H1 (cell line): Measurements from ENCODE around the gene GRK3. TPM values are rescaled to one million over a fixed set of nuclear protein-coding genes. Genes with fewer than 3 reads are reported as not detected.

ENCODE experiments used
- CTCF ChIA-PET: fragments of 300-600 bp; sonication (Branson Sonifier 250); formaldehyde crosslinking; loops from one replicate; lab custom pipeline; 2021; ENCODE audit not compliant: partially characterized antibody; lab: Charles Lee
- POLR2A ChIA-PET: fragments of 300-600 bp; sonication (Branson Sonifier 250); formaldehyde crosslinking; loops from one replicate; lab custom pipeline; 2021; ENCODE audit warnings: inconsistent platforms; ENCODE audit not compliant: partially characterized antibody; lab: Charles Lee
- DNase-seq, 2 experiments: peaks; one replicate each; pipeline versions ENCODE4 v3.0.0 to v3.0.0-alpha.2; 2010 to 2022; ENCODE audit warnings: low spot score in 2 of 2, low read depth in 1 of 2, mixed read lengths in 1 of 2
- FAIRE-seq: peaks from 2 replicates; lab custom pipeline; 2011; peaks lifted over from hg19 to GRCh38; lab: Jason Lieb, UNC
- H2AFZ ChIP-seq: 2 replicates; pipeline ENCODE4 v1.8.1; 2012; ENCODE audit warnings: low read length, inconsistent platforms
- H2AK5ac ChIP-seq: 2 replicates; pipeline ENCODE4 v1.6.1; 2013; ENCODE audit warnings: low read depth, low read length
- H2BK120ac ChIP-seq: replicated peaks from 2 replicates; pipeline ENCODE3; 2013; ENCODE audit warnings: low read depth, low read length, inconsistent platforms
- H2BK12ac ChIP-seq: 2 replicates; pipeline ENCODE4 v1.6.1; 2013; ENCODE audit warnings: low read depth, low read length
- H2BK15ac ChIP-seq: 2 replicates; pipeline ENCODE4 v1.6.1; 2013; ENCODE audit warnings: low read length
- H2BK20ac ChIP-seq: 2 replicates; pipeline ENCODE4 v1.6.1; 2013; ENCODE audit warnings: low read length
- H2BK5ac ChIP-seq: 2 replicates; pipeline ENCODE4 v1.6.1; 2013; ENCODE audit warnings: low read depth, low read length
- H3K14ac ChIP-seq: 2 replicates; pipeline ENCODE4 v1.6.1; 2013; ENCODE audit warnings: inconsistent platforms; ENCODE audit not compliant: insufficient read length
- H3K18ac ChIP-seq: 2 replicates; pipeline ENCODE4 v1.6.1; 2013; ENCODE audit warnings: low read length; ENCODE audit errors: extremely low read depth
- H3K23ac ChIP-seq: 2 replicates; pipeline ENCODE4 v1.6.1; 2013; ENCODE audit warnings: inconsistent platforms; ENCODE audit not compliant: insufficient read length
- H3K23me2 ChIP-seq: 2 replicates; pipeline ENCODE4 v1.6.1; 2013; ENCODE audit warnings: low read depth, low read length
- H3K27ac ChIP-seq: 2 replicates; pipeline ENCODE4 v1.6.1; 2011; ENCODE audit warnings: low read depth, low read length, inconsistent platforms
- H3K27me3 ChIP-seq, 4 experiments: replicated peaks in 1 of 4; 1 replicate in 1 of 4; 2 replicates in 3 of 4; pipeline versions ENCODE4 v1.6.1 to v1.8.1; 2011 to 2013; ENCODE audit warnings: low read length in 3 of 4, mild to moderate bottlenecking in 3 of 4, inconsistent platforms in 2 of 4, mixed read lengths in 2 of 4, moderate library complexity in 1 of 4; ENCODE audit not compliant: control insufficient read depth in 3 of 4, insufficient read depth in 3 of 4; ENCODE audit errors: extremely low read depth in 1 of 4
- H3K36me3 ChIP-seq, 4 experiments: 2 replicates each; pipeline versions ENCODE4 v1.6.1 to v1.8.1; 2011 to 2013; ENCODE audit warnings: mild to moderate bottlenecking in 4 of 4, low read length in 3 of 4, moderate library complexity in 2 of 4, control low read depth in 1 of 4, inconsistent platforms in 1 of 4; ENCODE audit not compliant: insufficient read depth in 4 of 4, control insufficient read depth in 2 of 4
- H3K4ac ChIP-seq: replicated peaks from 2 replicates; pipeline ENCODE3; 2013; ENCODE audit warnings: low read length, low read depth, mixed read lengths, inconsistent platforms; ENCODE audit not compliant: insufficient read length
- H3K4me1 ChIP-seq, 4 experiments: replicated peaks in 1 of 4; 1 replicate in 1 of 4; 2 replicates in 3 of 4; pipeline versions ENCODE4 v1.6.1 to v1.8.1; 2011 to 2013; ENCODE audit warnings: low read length in 3 of 4, inconsistent platforms in 2 of 4, mixed read lengths in 1 of 4; ENCODE audit not compliant: insufficient read depth in 4 of 4, control insufficient read depth in 3 of 4
- H3K4me2 ChIP-seq, 2 experiments: 2 replicates each; pipeline versions ENCODE4 v1.6.1 to v1.8.1; 2011 to 2013; ENCODE audit warnings: low read depth in 2 of 2, low read length in 2 of 2, control low read depth in 1 of 2, inconsistent platforms in 1 of 2, mild to moderate bottlenecking in 1 of 2; ENCODE audit not compliant: insufficient read depth in 1 of 2
- H3K4me3 ChIP-seq, 4 experiments: fragments of 200-600, 300-600 bp in 1 of 4; sonication (generic), shearing (Covaris generic), sonication (Bioruptor Twin) in 1 of 4; 2 replicates each; pipeline versions ENCODE4 v1.5.1 to v1.8.1; 2011 to 2016; ENCODE audit warnings: low read length in 4 of 4, low read depth in 3 of 4, control low read depth in 2 of 4, inconsistent platforms in 2 of 4, mild to moderate bottlenecking in 2 of 4, mixed read lengths in 1 of 4, moderate library complexity in 1 of 4; ENCODE audit not compliant: insufficient read depth in 2 of 4; ENCODE audit errors: extremely low read depth in 1 of 4
- H3K56ac ChIP-seq: replicated peaks from 2 replicates; pipeline ENCODE3; 2013; ENCODE audit warnings: low read depth, mild to moderate bottlenecking, mixed read lengths, low read length, inconsistent platforms; ENCODE audit not compliant: insufficient read length
- H3K79me1 ChIP-seq: 2 replicates; pipeline ENCODE4 v1.6.1; 2013; ENCODE audit warnings: low read depth, low read length, control low read depth
- H3K79me2 ChIP-seq, 2 experiments: 2 replicates each; pipeline versions ENCODE4 v1.6.1 to v1.8.1; 2012 to 2013; ENCODE audit warnings: low read length in 2 of 2, mild to moderate bottlenecking in 2 of 2, inconsistent platforms in 1 of 2; ENCODE audit not compliant: insufficient read depth in 2 of 2, control insufficient read depth in 1 of 2
- H3K9ac ChIP-seq, 4 experiments: replicated peaks in 1 of 4; 1 replicate in 1 of 4; 2 replicates in 3 of 4; pipeline versions ENCODE4 v1.6.1 to v1.8.1; 2011 to 2013; ENCODE audit warnings: low read depth in 3 of 4, low read length in 3 of 4, control low read depth in 2 of 4, mild to moderate bottlenecking in 2 of 4, moderate library complexity in 2 of 4, inconsistent platforms in 1 of 4; ENCODE audit errors: extremely low read depth in 1 of 4
- H3K9me3 ChIP-seq, 2 experiments: 2 replicates each; pipeline versions ENCODE4 v1.6.1 to v1.8.1; 2012 to 2013; ENCODE audit warnings: mild to moderate bottlenecking in 2 of 2, moderate library complexity in 2 of 2, control low read depth in 1 of 2, inconsistent platforms in 1 of 2, low read depth in 1 of 2, low read length in 1 of 2, mixed read lengths in 1 of 2; ENCODE audit not compliant: insufficient read depth in 2 of 2
- H4K20me1 ChIP-seq, 2 experiments: replicated peaks in 1 of 2; 2 replicates each; pipeline versions ENCODE3 to v1.8.1; 2011 to 2013; ENCODE audit warnings: inconsistent platforms in 2 of 2, low read length in 2 of 2, mild to moderate bottlenecking in 1 of 2; ENCODE audit not compliant: insufficient read depth in 2 of 2, control insufficient read depth in 1 of 2
- H4K5ac ChIP-seq: 2 replicates; pipeline ENCODE4 v1.6.1; 2013; ENCODE audit warnings: low read length, low read depth, mixed read lengths, inconsistent platforms; ENCODE audit not compliant: insufficient read length
- H4K8ac ChIP-seq: 2 replicates; pipeline ENCODE4 v1.8.0; 2013; ENCODE audit warnings: mild to moderate bottlenecking, moderate library complexity, low read length, inconsistent platforms; ENCODE audit not compliant: insufficient read depth; ENCODE audit errors: extremely low read depth
- H4K91ac ChIP-seq: replicated peaks from 2 replicates; pipeline ENCODE3; 2013; ENCODE audit warnings: low read length, mixed read lengths, inconsistent platforms; ENCODE audit not compliant: insufficient read length
- BCL11A ChIP-seq, 2 experiments: IDR thresholded peaks; one replicate each; pipeline ENCODE4 v1.6.1; 2011; ENCODE audit warnings: low read depth in 2 of 2, low read length in 2 of 2, mild to moderate bottlenecking in 2 of 2
- EP300 ChIP-seq, 2 experiments: IDR thresholded peaks; 1 replicate in 1 of 2; 2 replicates in 1 of 2; pipeline ENCODE4 v1.6.1; 2011 to 2012; ENCODE audit warnings: low read depth in 2 of 2, low read length in 2 of 2, mild to moderate bottlenecking in 2 of 2, borderline replicate concordance in 1 of 2, inconsistent platforms in 1 of 2, moderate library complexity in 1 of 2
- GTF2F1 ChIP-seq: IDR thresholded peaks from 2 replicates; pipeline ENCODE4 v1.6.1; 2012; ENCODE audit warnings: low read depth, low read length, improper control_type of control experiment, borderline replicate concordance
- JUN ChIP-seq: IDR thresholded peaks from 2 replicates; pipeline ENCODE4 v1.6.1; 2011; ENCODE audit warnings: low read depth, mild to moderate bottlenecking, improper control_type of control experiment, low read length
- JUND ChIP-seq: IDR thresholded peaks from 2 replicates; pipeline ENCODE4 v1.6.1; 2011; ENCODE audit warnings: mild to moderate bottlenecking, improper control_type of control experiment, low read length
- SAP30 ChIP-seq: fragments of 300-600 bp; sonication (generic); IDR thresholded peaks from 2 replicates; pipeline ENCODE4 v1.7.1; 2012; ENCODE audit warnings: low read length, moderate library complexity, mild to moderate bottlenecking, inconsistent platforms; ENCODE audit not compliant: insufficient read depth, insufficient replicate concordance
- TAF1 ChIP-seq: IDR thresholded peaks from 2 replicates; pipeline ENCODE4 v1.6.1; 2011; ENCODE audit warnings: mild to moderate bottlenecking, low read depth, low read length
- TAF7 ChIP-seq: optimal IDR thresholded peaks from 2 replicates; pipeline ENCODE3; 2011; ENCODE audit warnings: low read depth, mild to moderate bottlenecking, inconsistent platforms, low read length, moderate library complexity, borderline replicate concordance
- YY1 ChIP-seq: IDR thresholded peaks from 2 replicates; pipeline ENCODE4 v1.6.1; 2011; ENCODE audit warnings: low read depth, mild to moderate bottlenecking, low read length
- WGBS, 2 experiments: shearing (Covaris generic) in 1 of 2; methylation state at CpG; one replicate each; pipeline versions ENCODE4 v1.1.6 to v1.1.7; 2013 to 2015; ENCODE audit warnings: low lambda C conversion rate in 2 of 2, mixed read lengths in 2 of 2, inconsistent platforms in 1 of 2, low coverage in 1 of 2, missing lambda C conversion rate in 1 of 2; ENCODE audit not compliant: insufficient replicate concordance in 2 of 2, insufficient coverage in 1 of 2, insufficient read length in 1 of 2; ENCODE audit errors: extremely low coverage in 1 of 2, missing lambda C conversion rate in 1 of 2; 5-methylcytosine and 5-hydroxymethylcytosine counted together
- polyA plus RNA-seq, 7 experiments: library from polyadenylated mRNA; depleted of rRNA in 3 of 7; stranded (reverse) in 5 of 7; unstranded in 2 of 7; fragments of >200 nt in 5 of 7; fragments of 200-250 nt in 2 of 7; gene quantifications; 1 replicate in 5 of 7; 2 replicates in 1 of 7; 4 replicates in 1 of 7; pipeline versions ENCODE4 v1.2.1 to v1.2.3, GENCODE V29; 2011 to 2013; ENCODE audit warnings: missing spikeins in 2 of 7, mixed read lengths in 2 of 7
- total RNA-seq: library from RNA; stranded (reverse); fragmentation: NEBNext Ultra II Directional; extraction: Animal tissue kit (Norgen Biotek cat#: 25700); gene quantifications from 2 replicates; pipeline ENCODE4 v1.2.1, GENCODE V29; 2021
- TF ChIP-seq, protein P1 (sequence below): IDR thresholded peaks from 2 replicates; pipeline ENCODE4 v1.6.1; 2012; ENCODE audit warnings: inconsistent platforms
- TF ChIP-seq, protein P2 (sequence below): IDR thresholded peaks from 2 replicates; pipeline ENCODE4 v1.6.1; 2012; ENCODE audit warnings: low read length, inconsistent platforms

GRK3 gene
- total and polyA plus RNA-seq, 2 of the 8 experiments (the other 6 are each of a cell fraction or from before 2014, with no cell fraction given), result 7.5 to 35.3 TPM

DNA sequence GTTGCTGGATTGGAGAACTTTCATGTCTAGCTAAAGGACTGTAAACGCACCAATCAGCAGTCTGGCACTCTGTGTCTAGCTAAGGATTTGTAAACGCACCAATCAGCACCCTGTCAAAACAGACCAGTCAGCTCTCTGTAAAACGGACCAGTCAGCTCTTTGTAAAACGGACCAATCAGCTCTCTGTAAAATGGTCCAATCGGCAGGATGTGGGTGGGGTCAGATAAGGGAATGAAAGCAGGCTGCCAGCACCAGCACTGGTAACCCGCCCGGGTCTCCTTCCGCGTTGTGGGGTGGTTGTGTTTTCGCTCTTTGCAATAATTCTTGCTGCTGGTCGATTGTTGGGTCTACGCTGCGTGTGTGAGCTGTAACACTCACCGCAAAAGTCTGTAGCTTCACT lies 188.8 kb downstream of the GRK3 start:
- CTCF ChIA-PET, result interaction anchor here (0.9 to 3.0 kb wide), 3 partner anchors 8 to 14 kb away, joined by 3 to 11 read pairs (median 7); no protein-coding TSS in a partner anchor

More for the DNA sequence above, 188.8 kb downstream of the GRK3 start:
- Histone ChIP-seq H2AK5ac (no peak overlapping the region), H3K18ac (no peak overlapping the region), H3K4me2 (no peak overlapping the region), H2BK12ac (no peak overlapping the region), H3K79me2 (no peaks in the 10 kb centered on the region), H3K9me3 (no peaks in the 10 kb centered on the region; a peak in 1 of 4 replicates), H4K5ac (no peak overlapping the region)
- FAIRE-seq, result no peak
- TF ChIP-seq YY1 (no peak), GTF2F1 (no peak), BCL11A (IDR thresholded peaks at IDR 0.05; ENCODE audit: low read depth in 2 of 2, low read length in 2 of 2) (no peak), TAF1 (no peak), JUND (no peak), SAP30 (no peak), EP300 (IDR thresholded peaks at IDR 0.05; ENCODE audit: borderline replicate concordance in 1 of 2, low read depth in 2 of 2, low read length in 2 of 2) (no peak), JUN (no peak), TAF7 (no peak)
- TF ChIP-seq, protein P1, sequence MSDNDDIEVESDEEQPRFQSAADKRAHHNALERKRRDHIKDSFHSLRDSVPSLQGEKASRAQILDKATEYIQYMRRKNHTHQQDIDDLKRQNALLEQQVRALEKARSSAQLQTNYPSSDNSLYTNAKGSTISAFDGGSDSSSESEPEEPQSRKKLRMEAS, result no peak
- TF ChIP-seq, protein P2, sequence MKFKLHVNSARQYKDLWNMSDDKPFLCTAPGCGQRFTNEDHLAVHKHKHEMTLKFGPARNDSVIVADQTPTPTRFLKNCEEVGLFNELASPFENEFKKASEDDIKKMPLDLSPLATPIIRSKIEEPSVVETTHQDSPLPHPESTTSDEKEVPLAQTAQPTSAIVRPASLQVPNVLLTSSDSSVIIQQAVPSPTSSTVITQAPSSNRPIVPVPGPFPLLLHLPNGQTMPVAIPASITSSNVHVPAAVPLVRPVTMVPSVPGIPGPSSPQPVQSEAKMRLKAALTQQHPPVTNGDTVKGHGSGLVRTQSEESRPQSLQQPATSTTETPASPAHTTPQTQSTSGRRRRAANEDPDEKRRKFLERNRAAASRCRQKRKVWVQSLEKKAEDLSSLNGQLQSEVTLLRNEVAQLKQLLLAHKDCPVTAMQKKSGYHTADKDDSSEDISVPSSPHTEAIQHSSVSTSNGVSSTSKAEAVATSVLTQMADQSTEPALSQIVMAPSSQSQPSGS, result no peak
- TF ChIP-seq, all 59 proteins: peak for 0
- Histone ChIP-seq H2BK5ac (no peak overlapping the region), H3K27me3 (no peaks in the 10 kb centered on the region), H2BK15ac (no peak overlapping the region), H3K4ac (no peak overlapping the region), H4K8ac (no peak overlapping the region), H3K4me3 (no peak overlapping the region), H3K79me1 (no peaks in the 10 kb centered on the region), H2BK20ac (peak overlapping the region; percentile 4; the same call in 1 of the 2 replicates), H3K4me1 (no peaks in the 10 kb centered on the region), H4K91ac (no peak overlapping the region), H2AFZ (0 out of 2 replicates have a peak overlapping the region, but pooled peaks have one; percentile 9), H3K23ac (no peak overlapping the region), H2BK120ac (no peak overlapping the region), H3K14ac (no peak overlapping the region), H4K20me1 (no peaks in the 10 kb centered on the region), H3K9ac (no peak overlapping the region), H3K36me3 (no peaks in the 10 kb centered on the region), H3K27ac (no peak overlapping the region), H3K56ac (no peak overlapping the region), H3K23me2 (no peaks in the 10 kb centered on the region)
- POLR2A ChIA-PET, result no interaction called here
- 91% methylated on average over 12 of the region's 14 CpGs; no CpG with 5 or more reads in 1 of the 2 experiments for WGBS, 2 experiments
- no peak for DNase-seq
